ENCODE data around the gene MSN.

The MSN gene

DNA sequence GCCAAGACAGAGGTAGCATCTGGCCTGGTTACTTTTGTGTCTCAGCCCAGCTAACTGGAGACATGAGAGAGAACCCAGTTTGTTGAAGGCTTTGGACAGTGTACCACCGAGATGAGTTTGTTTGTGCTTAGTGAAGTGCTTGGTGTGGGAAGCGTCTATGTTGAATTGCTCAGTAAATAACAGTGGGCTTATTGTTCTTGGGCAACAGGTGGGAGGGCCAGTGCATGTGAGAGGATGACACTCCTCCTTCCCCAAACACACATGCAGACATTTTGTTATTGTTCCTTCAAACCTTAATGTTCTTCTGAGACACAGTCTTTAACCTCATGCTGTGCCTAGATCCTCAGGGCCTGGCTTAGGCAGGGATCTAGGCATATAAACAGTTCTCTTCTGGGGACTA is 39.7 kb downstream of the MSN start:
- Histone ChIP-seq H3K36me3 (ENCODE audit: insufficient read depth) (no peaks in the 10 kb centered on the region), H3K27me3 (ENCODE audit: insufficient read depth, low read depth) (no peaks in the 10 kb centered on the region), H3K4me2 (no peak overlapping the region), H3K4me1 (ENCODE audit: low read depth, poor library complexity, severe bottlenecking) (peaks cover 51% of the 10 kb centered on the region), H3K79me2 (ENCODE audit: insufficient read depth, low read depth) (peaks cover 69% of the 10 kb centered on the region), H4K20me1 (ENCODE audit: insufficient read depth) (no peaks in the 10 kb centered on the region; the same call in 1 of the 2 replicates), H3K9ac (no peak overlapping the region), H3K4me3 (IDR thresholded peaks at IDR 0.05; ENCODE audit: insufficient read depth, low read depth, low read length) (no peak overlapping the region), H3K27ac (no peak overlapping the region), H2AFZ (ENCODE audit: low read depth) (no peak overlapping the region)
- TF ChIP-seq, protein P1, sequence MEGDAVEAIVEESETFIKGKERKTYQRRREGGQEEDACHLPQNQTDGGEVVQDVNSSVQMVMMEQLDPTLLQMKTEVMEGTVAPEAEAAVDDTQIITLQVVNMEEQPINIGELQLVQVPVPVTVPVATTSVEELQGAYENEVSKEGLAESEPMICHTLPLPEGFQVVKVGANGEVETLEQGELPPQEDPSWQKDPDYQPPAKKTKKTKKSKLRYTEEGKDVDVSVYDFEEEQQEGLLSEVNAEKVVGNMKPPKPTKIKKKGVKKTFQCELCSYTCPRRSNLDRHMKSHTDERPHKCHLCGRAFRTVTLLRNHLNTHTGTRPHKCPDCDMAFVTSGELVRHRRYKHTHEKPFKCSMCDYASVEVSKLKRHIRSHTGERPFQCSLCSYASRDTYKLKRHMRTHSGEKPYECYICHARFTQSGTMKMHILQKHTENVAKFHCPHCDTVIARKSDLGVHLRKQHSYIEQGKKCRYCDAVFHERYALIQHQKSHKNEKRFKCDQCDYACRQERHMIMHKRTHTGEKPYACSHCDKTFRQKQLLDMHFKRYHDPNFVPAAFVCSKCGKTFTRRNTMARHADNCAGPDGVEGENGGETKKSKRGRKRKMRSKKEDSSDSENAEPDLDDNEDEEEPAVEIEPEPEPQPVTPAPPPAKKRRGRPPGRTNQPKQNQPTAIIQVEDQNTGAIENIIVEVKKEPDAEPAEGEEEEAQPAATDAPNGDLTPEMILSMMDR (conservative IDR thresholded peaks at IDR 0.05; ENCODE audit: low read depth, low read length): no peak

DNA sequence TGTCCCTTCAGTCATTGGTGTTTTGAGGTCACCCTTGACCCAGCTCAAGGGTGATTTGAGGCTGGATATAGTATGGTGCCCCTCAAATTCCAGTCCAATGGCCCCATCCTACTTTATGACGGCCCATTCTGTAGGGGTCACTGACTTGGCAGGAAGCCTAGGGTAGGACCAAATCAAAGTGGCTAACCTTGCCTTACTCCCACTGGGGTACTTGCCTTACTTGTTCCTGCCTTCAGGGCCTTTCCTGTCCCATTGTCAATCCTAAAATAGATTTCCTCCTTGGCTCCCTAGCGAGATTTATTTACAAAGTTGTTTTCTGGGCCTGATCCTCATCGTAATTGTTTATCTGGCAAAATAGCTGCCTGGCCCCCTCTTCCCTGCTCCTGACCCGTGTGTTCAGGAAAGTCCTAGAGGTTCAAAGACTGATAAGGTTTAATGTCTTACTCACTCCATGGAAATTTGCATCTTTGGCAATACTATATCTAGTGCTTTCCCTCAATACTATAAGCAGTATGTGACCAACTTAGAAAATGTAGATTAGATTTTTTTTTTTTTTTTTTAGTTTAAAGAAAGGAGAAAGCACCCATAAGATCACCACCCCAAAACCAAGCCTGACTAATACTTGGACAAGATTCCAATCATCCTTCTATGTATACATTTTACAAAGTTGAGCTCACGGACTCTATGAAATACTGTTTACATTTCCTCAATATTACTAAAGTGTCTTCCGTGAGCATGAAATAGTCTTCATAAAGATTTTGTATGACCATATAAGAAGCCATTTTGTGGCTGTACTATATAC is 44.8 kb downstream of the MSN start:
- Histone ChIP-seq H2AFZ (ENCODE audit: low read depth) (no peak overlapping the region), H3K4me1 (ENCODE audit: low read depth, poor library complexity, severe bottlenecking) (peaks cover under 1% of the 10 kb centered on the region), H3K9ac (no peak overlapping the region), H3K4me2 (no peak overlapping the region), H4K20me1 (ENCODE audit: insufficient read depth) (no peaks in the 10 kb centered on the region; the same call in 1 of the 2 replicates), H3K79me2 (ENCODE audit: insufficient read depth, low read depth) (peaks cover 80% of the 10 kb centered on the region), H3K36me3 (ENCODE audit: insufficient read depth) (no peaks in the 10 kb centered on the region), H3K27me3 (ENCODE audit: insufficient read depth, low read depth) (no peaks in the 10 kb centered on the region), H3K27ac (no peak overlapping the region), H3K4me3 (IDR thresholded peaks at IDR 0.05; ENCODE audit: insufficient read depth, low read depth, low read length) (no peak overlapping the region)
- TF ChIP-seq, protein P1 (conservative IDR thresholded peaks at IDR 0.05; ENCODE audit: low read depth, low read length): no peak

DNA sequence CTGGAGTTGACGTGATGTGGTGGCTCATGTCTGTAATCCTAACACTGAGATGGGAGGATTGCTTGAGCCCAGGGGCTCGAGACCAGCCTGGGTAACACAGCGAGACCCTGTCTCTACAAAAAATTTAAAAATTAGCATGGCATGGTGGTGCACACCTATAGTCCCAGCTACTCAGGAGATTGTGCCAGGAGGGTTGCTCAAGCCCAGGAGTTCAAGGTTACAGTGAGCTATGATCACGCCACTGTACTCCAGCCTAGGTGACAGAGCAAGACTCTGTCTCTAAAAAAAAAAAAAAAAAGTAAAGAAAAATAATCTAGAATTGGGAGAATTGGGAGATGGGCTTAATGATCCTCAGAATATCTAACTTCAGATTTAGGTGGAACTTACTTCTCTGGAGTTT is 51.1 kb downstream of the MSN start:
- TF ChIP-seq, protein P1 (conservative IDR thresholded peaks at IDR 0.05; ENCODE audit: low read depth, low read length): no peak
- Histone ChIP-seq H4K20me1 (ENCODE audit: insufficient read depth) (no peaks in the 10 kb centered on the region), H3K79me2 (ENCODE audit: insufficient read depth, low read depth) (peaks cover 32% of the 10 kb centered on the region)

DNA sequence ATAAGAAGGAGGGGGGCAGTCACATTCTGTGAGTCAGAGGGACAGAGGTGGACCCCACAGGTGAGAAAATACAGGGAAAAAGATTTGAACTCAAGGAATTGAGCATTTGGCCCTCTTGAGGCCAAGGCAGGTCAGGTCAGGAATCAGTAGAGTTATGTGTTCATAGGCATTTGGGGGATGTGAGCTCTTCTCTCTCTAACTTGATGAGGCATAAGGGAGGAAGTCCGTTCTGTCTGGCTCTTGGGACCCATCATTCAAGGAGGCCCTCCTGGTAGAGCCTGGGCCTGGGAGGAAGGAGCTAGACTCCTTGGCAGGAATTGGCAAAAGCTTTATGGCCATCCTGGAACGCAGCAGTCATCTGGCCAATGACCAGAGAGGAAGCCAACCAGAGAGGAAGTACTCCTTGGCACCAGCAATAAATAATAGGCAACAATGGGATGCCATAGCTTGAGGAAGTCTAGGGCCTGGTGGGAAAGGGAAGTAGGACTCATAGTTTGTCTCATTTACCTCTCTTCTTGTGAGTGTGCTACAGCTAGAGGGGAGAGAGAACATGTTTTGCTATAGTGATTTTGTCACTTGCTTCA is 53.0 kb downstream of the MSN start:
- no peak overlapping the region for H3K4me3 ChIP-seq (IDR thresholded peaks at IDR 0.05; ENCODE audit: insufficient read depth, low read depth, low read length)
- H2AFZ ChIP-seq (ENCODE audit: low read depth): no peak overlapping the region
- H3K79me2 ChIP-seq (ENCODE audit: insufficient read depth, low read depth): peaks cover 28% of the 10 kb centered on the region; the same call in 1 of the 2 replicates
- TF ChIP-seq, protein P1 (conservative IDR thresholded peaks at IDR 0.05; ENCODE audit: low read depth, low read length): no peak
- no peak overlapping the region for H3K4me2 ChIP-seq
- no peak overlapping the region for H3K9ac ChIP-seq
- no peaks in the 10 kb centered on the region for H3K36me3 ChIP-seq (ENCODE audit: insufficient read depth)
- no peaks in the 10 kb centered on the region for H4K20me1 ChIP-seq (ENCODE audit: insufficient read depth)
- no peaks in the 10 kb centered on the region for H3K27me3 ChIP-seq (ENCODE audit: insufficient read depth, low read depth)
- peaks cover 49% of the 10 kb centered on the region for H3K4me1 ChIP-seq (ENCODE audit: low read depth, poor library complexity, severe bottlenecking)
- H3K27ac ChIP-seq: no peak overlapping the region

More for the DNA sequence above, 51.1 kb downstream of the MSN start:
- Histone ChIP-seq H3K4me2 (no peak overlapping the region), H2AFZ (ENCODE audit: low read depth) (no peak overlapping the region), H3K4me3 (IDR thresholded peaks at IDR 0.05; ENCODE audit: insufficient read depth, low read depth, low read length) (no peak overlapping the region), H3K4me1 (ENCODE audit: low read depth, poor library complexity, severe bottlenecking) (peaks cover 31% of the 10 kb centered on the region), H3K9ac (no peak overlapping the region), H3K36me3 (ENCODE audit: insufficient read depth) (no peaks in the 10 kb centered on the region), H3K27ac (no peak overlapping the region), H3K27me3 (ENCODE audit: insufficient read depth, low read depth) (no peaks in the 10 kb centered on the region)

Data from KMS-11 (cell line).